Hepatic stellate cell (primary cell): Measurements from ENCODE around the gene USH1G.

ENCODE experiments used
- DNase-seq: peaks from one replicate; pipeline ENCODE4 v3.0.0; 2011; ENCODE audit warnings: low spot score

Gene USH1G

GRCh38 chr17:74903671-74904070, 19.4 kb downstream of the USH1G start:
- DNase-seq: no peak

- no peak for DNase-seq
These were observed 20.0 kb downstream of the USH1G start for GRCh38 chr17:74903034-74903433.

GRCh38 chr17:74901353-74902135, 21.5 kb downstream of the USH1G start:
- DNase-seq: no peak

- DNase-seq: no peak
These were observed 22.8 kb downstream of the USH1G start for GRCh38 chr17:74900208-74900607.

GRCh38 chr17:74898376-74898946, 24.6 kb downstream of the USH1G start:
- no peak for DNase-seq

- no peak for DNase-seq
These were observed 29.0 kb downstream of the USH1G start for GRCh38 chr17:74893936-74894671.

GRCh38 chr17:74892974-74893911, 29.8 kb downstream of the USH1G start, which contains the start of gene FADS6:
TSS of gene FADS6 (minus strand) at chr17:74893633. CDS start at chr17:74893595, 38 bp downstream.
- no peak for DNase-seq

- DNase-seq: no peak
These were observed 30.8 kb downstream of the USH1G start for GRCh38 chr17:74892013-74892841.

- DNase-seq: no peak
These were observed 32.5 kb downstream of the USH1G start for GRCh38 chr17:74890554-74890953.

GRCh38 chr17:74888469-74888868, 34.6 kb downstream of the USH1G start:
- no peak for DNase-seq

GRCh38 chr17:74883241-74883745, 39.8 kb downstream of the USH1G start:
- no peak for DNase-seq

GRCh38 chr17:74882517-74883240, 40.4 kb downstream of the USH1G start:
- no peak for DNase-seq

GRCh38 chr17:74881073-74881472, 42.0 kb downstream of the USH1G start:
- no peak for DNase-seq

- DNase-seq: no peak
These were observed 43.7 kb downstream of the USH1G start for GRCh38 chr17:74879308-74879707.

GRCh38 chr17:74878658-74879057, 44.4 kb downstream of the USH1G start:
- no peak for DNase-seq

- DNase-seq: no peak
These were observed 45.2 kb downstream of the USH1G start for GRCh38 chr17:74877592-74878548.

GRCh38 chr17:74875977-74876593, 47.0 kb downstream of the USH1G start:
- no peak for DNase-seq
